GM19025 (cell line): ENCODE results near the gene ANKRD44.
A peak's percentile ranks its signal among the peaks of the same experiment; 100 is the strongest.
"Not testable (repeated sequence)": the region's sequence is repeated elsewhere in the genome, so short reads cannot be mapped to it uniquely, and the experiment has no call there.

Experiments
- ATAC-seq: cut with Tn5 transposase; IDR thresholded peaks from one replicate; pipeline ENCODE4 v1.9.1; 2021; ENCODE audit warnings: mild to moderate bottlenecking, low read depth, moderate library complexity; ENCODE audit not compliant: unreplicated experiment

ANKRD44 gene

GRCh38 chr2:197242719-197243118 lies 67.9 kb downstream of the ANKRD44 start:
- no peak for ATAC-seq

- no peak for ATAC-seq
These were observed 69.0 kb downstream of the ANKRD44 start for GRCh38 chr2:197241596-197241995.

DNA sequence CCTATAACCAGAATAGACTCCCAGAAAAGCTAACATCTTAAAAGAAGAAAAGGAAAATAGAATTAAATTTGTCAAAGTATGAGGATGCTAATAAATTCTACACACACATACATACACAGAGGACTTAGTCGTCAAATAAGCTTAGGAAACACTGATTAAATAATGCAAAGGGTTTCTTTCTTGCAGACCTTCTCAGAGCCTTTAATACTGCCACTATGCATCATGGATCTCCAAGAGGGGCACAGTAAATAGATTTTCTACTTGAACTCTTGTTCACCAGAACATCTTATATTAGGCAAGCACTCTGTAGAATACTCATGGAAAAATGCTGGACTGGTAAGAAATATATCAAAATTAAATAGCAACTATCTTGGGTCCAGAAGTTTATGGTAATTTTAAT lies 69.4 kb downstream of the ANKRD44 start:
- no peak for ATAC-seq

DNA sequence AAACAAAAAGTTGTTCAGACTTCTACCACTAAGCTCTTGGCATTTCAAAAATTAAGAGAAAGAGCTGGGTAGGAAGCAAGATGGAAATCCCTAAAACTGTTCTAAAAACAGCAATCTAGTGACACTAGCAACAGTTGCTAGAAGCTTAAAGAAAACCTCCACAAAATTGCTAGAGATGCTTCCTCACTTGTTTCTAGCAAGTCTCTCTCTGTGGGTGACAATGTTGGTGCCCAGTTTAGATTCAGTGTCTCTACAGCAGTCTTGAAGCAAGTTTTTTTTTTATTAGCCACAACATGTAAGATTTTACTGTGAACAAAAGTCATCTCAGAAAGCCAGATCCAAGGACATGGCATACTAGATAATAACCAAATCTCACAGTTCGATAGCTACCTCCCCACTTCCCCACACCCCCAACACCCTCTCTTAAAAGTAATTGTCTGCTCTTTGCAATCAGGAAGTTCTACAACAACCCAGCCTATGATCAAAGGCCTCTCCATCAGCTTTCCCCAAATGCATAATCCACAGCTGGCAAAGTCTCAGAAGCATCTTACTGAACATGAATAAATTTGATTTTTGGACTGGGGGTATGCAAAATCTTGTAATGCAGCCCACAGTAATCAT lies 70.0 kb downstream of the ANKRD44 start:
- ATAC-seq = no peak

- not testable (repeated sequence) for ATAC-seq
These were observed 70.6 kb downstream of the ANKRD44 start for GRCh38 chr2:197240018-197240417.

DNA sequence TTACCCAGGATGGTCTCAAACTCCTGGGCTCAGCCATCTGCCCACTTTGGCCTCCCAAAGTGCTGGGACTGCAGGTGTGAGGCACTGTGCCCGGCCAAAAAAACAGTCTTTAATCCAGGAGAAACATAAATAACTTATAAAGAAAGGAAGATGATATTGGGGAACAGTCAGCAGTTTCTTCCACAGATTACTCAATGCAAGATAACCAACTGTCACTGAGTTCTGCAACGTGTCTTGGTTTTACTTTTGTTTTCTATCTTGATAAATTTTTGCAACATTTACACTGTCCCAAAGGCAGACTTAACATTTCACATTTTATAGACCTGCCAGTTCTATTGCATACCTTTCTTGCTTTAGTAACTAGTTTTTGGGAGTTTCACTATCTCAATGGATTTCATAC lies 71.1 kb downstream of the ANKRD44 start:
- ATAC-seq = peak; percentile 65

GRCh38 chr2:197238043-197238365 lies 72.6 kb downstream of the ANKRD44 start:
- no peak for ATAC-seq

DNA sequence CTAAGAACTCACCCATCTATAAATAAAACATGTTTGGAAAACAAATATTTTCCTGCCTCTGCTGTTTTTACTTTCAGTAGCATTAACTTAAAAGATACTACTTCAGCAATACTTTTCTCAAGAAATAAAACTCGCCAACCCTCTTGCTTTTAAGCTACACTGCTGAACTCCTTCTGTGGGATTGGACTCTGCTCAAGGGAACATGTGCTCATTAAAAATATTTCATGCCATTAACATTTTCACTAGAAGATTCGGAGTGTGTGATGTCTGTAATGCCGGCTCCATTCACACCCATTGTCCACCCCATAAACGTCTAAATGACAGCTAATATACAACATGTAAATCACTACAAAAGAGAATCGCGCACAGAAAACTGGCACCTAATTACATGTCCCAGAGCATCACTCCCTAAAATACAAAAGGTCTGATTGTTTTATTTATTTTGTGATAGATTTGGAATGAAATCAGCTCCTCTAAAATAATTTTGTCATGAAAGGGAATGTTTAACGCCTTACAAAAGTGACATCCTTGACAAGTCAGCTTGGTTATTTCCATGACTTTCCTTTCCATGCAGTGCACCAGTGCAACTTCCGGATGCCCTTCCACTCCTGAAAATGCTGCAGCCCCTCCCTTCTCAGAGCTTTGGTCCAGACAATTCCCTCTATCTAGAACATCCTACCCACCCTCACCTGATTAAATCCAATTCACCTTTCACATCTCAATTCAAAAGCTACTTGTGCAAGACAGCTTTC lies 73.1 kb downstream of the ANKRD44 start:
- no peak for ATAC-seq

GRCh38 chr2:197236816-197237215 lies 73.8 kb downstream of the ANKRD44 start:
- no peak for ATAC-seq

DNA sequence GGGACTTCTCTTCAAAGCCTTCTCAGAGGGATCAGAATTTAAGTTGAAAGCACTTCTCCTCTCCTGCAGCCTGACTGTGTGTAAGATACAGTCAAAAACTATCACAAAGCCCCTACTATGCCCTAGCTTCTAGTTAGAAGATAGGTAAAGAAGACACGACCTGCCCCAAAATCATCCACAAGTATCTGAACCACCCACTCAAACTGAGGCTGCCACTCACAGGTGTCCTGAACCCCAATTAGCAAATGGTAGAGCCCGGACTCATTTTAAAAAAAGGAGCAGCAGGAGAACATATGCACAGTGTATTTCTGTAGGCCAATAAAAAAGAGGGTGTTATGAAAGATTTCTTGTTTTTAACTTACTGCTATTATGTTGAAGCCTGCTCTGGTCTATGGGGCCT lies 74.4 kb downstream of the ANKRD44 start:
- ATAC-seq = no peak

GRCh38 chr2:197235711-197236110 lies 74.9 kb downstream of the ANKRD44 start:
- ATAC-seq = no peak

- no peak for ATAC-seq
These were observed 75.8 kb downstream of the ANKRD44 start for GRCh38 chr2:197234671-197235191.

GRCh38 chr2:197233473-197233872 lies 77.1 kb downstream of the ANKRD44 start:
- ATAC-seq = no peak

DNA sequence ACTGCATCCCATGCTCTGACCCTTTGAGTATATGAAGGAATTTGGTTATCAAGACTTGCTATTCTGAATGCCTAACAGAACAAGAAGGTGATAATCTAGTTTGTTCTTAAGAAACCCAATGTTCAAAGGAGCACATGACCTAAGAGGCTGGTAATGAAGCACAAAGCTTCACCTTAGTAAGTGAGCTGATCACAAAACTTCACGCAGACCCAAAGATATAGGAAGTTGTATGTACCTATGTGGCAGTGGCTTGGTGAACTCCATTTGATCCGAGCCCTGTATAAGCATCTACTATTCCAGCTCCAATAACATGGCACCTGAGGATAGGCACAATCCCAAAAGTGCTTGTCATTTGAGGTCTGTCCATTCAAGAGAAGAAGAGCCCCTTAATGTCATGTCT lies 78.6 kb downstream of the ANKRD44 start:
- ATAC-seq = no peak

DNA sequence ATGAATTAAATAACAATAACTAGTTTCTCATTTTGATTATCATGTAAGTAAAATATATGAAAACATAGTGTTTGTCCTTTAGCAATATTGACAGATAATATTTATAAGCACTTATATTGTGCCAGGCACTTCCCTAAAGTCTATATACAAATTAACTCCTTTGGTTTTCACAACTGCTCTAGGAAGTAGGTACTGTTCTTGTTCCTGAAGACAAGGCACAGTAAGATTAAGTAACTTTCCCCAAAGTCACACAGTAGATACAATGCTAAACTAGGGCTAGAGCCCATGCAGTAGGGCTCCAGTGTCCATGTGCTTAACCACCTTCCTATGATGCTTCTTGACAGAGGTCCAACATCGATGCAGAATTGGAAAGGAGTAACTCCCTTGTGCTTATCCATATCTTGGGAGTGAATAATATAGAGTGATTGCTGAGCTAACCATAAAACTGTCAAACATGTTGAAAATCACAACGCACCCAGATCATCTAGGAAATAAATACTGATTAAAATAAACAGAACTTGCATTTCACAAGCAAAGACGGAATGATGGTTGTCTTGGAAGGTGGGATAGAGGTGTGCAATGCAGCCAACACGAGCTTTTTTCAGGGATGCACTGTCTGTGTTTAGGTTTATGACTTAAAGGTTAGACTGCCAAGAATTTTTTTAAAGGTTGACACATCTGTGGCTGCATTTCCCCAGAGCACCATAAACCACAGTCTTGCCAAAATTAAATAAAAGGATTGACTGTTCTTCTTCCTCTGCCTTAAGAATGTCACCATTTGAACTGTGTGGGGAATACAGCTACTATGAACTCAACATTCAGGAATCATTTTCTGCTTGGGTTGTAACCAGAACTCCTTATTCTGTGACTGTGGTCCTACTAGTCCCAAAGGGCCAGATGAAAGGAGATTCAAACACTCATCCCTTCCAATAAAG lies 80.8 kb downstream of the ANKRD44 start:
- ATAC-seq = no peak

GRCh38 chr2:197223451-197223850 lies 87.1 kb downstream of the ANKRD44 start:
- no peak for ATAC-seq

GRCh38 chr2:197219636-197220035 lies 90.9 kb downstream of the ANKRD44 start:
- ATAC-seq = no peak

DNA sequence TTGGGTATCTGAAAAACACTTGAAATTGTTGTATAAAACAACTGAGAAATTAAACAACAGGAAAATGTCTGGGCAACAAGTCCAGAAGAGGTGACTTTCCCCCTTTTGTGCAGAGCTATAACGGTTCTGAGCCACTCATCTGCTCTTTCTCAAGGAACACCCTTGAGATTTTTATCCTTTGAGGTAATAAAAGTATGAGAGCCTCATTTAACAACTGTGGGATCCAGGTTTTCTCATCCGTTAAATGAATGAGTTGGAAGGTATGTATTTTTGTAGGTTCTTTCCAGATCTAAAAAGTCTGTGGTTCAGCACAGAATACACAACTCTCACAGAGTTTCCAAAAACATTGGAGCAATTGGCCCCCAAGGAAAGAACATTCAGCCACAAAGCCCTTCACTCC lies 93.0 kb downstream of the ANKRD44 start:
- no peak for ATAC-seq

DNA sequence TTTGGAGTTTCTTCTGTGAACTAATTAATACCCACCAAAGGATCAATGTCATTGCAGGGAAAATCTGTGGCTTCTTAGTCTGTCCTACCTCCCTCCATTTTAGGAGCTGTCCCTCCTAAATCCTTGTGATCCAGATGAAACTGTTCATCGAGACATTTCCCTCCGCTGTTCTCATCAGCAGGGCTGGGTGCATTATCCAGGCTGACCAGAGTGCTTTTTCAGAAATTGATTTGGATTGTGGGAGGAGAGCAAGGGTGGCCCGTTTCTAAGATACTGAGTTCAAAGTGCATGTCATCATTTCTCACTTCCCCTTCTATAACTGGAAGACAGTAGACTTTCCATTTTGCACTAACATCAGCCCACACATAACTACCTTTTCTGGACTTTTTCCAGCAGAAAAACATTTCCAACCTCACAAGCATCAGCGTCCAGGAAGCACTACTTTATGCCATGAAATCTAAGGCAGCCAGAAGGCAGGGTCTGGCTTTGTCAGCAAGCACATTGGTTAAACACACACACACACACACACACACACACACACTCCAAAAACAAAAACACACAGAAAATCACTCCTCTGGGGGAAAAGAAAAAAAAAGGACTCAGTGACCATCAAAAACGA lies 94.1 kb downstream of the ANKRD44 start:
- peak; percentile 57 for ATAC-seq

DNA sequence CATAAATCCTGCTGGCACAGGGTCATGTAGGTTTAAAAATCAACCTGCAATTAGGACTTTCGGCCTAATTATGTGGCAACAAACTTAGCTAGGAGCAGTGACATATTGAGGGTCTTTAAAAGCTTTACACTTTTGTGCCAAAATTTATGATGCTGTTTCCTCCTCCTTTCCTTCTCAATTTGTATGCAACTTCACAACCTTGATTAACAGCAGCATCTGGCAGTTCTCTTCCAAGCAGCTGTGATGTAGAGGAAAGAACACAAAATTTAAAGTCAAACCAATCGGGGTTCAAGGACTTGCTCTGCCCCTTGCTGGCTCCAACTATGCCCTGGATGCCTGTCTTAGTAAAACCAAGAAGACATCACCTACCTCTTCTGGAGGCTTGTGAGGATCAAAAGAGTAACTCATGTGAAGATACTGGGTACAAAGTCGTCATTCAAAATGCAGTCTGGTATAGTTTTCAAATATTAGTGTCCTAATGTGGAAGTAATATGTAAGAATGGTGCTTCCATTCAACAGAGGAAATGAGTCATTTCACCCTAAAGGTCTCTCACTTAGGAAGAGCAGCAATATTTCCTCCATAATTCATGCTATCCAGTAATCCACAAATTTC lies 94.7 kb downstream of the ANKRD44 start:
- ATAC-seq = peak; percentile 32
